Activated CD8-positive, alpha-beta memory T cell treated with anti-CD3 and anti-CD28 coated beads for 24 hours (primary cell): Measurements from ENCODE around the gene RIPOR3.
"Not testable (repeated sequence)": the region's sequence is repeated elsewhere in the genome, so short reads cannot be mapped to it uniquely, and the experiment has no call there.

ENCODE experiments used
- DNase-seq: peaks from one replicate; pipeline ENCODE4 v3.0.0-alpha.2; 2020

Gene RIPOR3

DNA sequence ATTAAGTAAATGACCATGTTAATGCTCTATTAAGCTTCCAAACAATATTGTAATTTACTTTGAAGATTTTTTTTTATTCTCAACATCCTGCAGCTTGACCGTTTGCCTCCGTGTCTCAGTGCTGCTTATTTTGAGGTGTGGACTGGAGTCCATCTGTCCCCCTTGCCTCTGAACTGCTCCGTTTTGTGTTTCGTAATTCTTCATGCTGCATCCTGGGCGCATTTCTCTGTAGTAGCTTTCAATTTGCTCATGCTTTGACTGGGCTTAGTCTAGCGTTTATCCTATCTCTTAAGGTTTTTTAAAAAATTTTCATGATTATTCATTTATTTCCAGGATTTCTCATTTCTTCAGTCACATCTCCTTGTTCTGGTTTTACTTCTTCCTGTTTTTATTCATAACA, 143.4 kb downstream of the RIPOR3 start:
- no peak for DNase-seq

- DNase-seq: no peak
These were observed 144.5 kb downstream of the RIPOR3 start for GRCh38 chr20:50546729-50547314.

- no peak for DNase-seq
These were observed 146.2 kb downstream of the RIPOR3 start for GRCh38 chr20:50545126-50545525.

DNA sequence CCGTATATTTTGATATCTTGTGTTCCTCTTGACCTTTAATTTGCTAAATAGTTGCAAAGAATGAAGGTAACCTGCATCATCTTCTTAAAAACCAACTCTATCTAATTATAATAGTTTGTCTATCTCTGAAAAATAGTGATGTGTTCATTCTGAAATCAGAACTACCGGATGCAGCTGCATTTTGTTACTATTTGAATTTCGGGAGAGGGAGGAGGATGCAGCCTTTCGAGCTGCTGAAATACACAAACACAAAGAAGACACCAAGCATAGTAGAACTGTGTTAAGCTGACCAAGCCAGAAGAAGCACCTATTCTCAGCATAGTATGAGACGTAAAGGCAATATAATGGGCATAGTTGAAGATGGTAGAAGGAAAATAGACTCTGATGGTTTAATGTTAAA, 148.0 kb downstream of the RIPOR3 start:
- DNase-seq: no peak

DNA sequence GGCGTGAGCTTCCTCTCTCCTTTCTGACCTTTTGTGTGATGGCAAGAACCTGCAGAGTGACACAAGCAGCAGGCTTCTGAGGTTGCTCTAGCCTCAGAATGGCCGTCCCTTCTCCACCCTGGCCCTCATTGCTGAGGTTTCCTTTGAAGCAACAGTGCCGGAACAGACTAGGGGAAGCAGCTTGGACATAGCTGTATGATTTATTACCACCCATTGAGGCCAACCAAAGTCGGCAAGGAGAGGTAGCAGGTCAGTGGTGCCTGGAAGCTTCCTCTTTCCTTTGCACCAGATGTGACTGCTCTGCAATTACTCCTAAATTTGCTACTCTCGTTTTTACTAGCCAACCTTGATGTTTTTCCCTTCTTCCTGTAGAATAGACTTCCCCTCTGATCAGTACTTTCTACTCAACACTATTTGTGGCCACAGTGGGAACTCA, 149.7 kb downstream of the RIPOR3 start:
- DNase-seq: no peak

- DNase-seq: no peak
These were observed 150.4 kb downstream of the RIPOR3 start for GRCh38 chr20:50540620-50541605.

- DNase-seq: not testable (repeated sequence)
These were observed 151.5 kb downstream of the RIPOR3 start for GRCh38 chr20:50539798-50540197.

- no peak for DNase-seq
These were observed 153.1 kb downstream of the RIPOR3 start for GRCh38 chr20:50538276-50538675.

DNA sequence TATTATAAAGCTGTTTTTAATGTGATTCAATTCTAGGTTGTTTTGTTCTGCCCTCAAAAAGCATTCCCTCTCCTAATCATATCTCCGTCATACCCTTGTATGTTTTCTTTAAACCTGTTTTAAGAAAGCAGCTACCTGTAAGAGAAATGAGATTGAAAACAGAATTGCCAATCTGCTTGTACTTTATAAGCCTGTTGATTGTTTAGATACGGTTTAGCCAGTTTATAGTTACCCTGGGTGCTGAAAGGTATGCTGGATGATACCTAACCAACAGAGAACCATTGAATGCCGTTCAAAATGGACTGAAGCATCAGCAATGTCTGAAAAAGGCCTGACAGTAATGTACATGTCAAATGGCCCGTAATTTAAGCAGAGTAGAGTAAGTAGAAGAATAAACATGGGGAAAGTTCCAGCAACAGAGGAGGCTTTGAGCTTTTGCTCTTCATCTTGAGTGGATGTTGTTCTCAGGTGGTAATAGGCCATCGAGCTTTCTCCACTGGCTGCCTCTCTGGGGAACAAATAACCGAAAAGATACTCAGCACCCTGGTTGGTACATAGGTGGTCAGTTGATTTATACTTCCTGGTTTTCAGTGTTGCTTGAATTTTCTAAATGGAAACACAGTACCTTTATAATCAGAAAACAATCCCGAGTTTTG, 153.7 kb downstream of the RIPOR3 start:
- no peak for DNase-seq

- no peak for DNase-seq
These were observed 155.0 kb downstream of the RIPOR3 start for GRCh38 chr20:50536333-50536732.
